KMS-11 (cell line): Measurements from ENCODE around the gene TCF12.

ENCODE experiments used
- H2AFZ ChIP-seq: fragments of 200-600 bp; sonication (generic); 2 replicates; pipeline ENCODE4 v1.6.1; 2016; ENCODE audit warnings: antibody characterized with exemption, mixed run types, low read depth
- H3K27ac ChIP-seq: fragments of 200-600 bp; sonication (generic); 2 replicates; pipeline ENCODE4 v1.6.1; 2016; ENCODE audit warnings: mild to moderate bottlenecking, mixed run types
- H3K27me3 ChIP-seq: fragments of 200-600 bp; sonication (generic); 2 replicates; pipeline ENCODE4 v1.6.1; 2017; ENCODE audit warnings: mild to moderate bottlenecking, low read depth, mixed run types, moderate library complexity; ENCODE audit not compliant: insufficient read depth
- H3K36me3 ChIP-seq: fragments of 200-600 bp; sonication (generic); 2 replicates; pipeline ENCODE4 v1.6.1; 2017; ENCODE audit warnings: mild to moderate bottlenecking, mixed run types; ENCODE audit not compliant: insufficient read depth
- H3K4me1 ChIP-seq: fragments of 200-600 bp; sonication (generic); 2 replicates; pipeline ENCODE4 v1.6.1; 2016; ENCODE audit warnings: mild to moderate bottlenecking, low read depth, mixed run types; ENCODE audit not compliant: poor library complexity, severe bottlenecking
- H3K4me2 ChIP-seq: fragments of 200-600 bp; sonication (generic); 2 replicates; pipeline ENCODE4 v1.7.0; 2016; ENCODE audit warnings: mild to moderate bottlenecking, mixed run types
- H3K4me3 ChIP-seq: fragments of 200-600 bp; sonication (generic); IDR thresholded peaks from 2 replicates; pipeline ENCODE4 v1.6.1; 2017; ENCODE audit warnings: low read depth, low read length, mixed read lengths; ENCODE audit not compliant: insufficient read depth
- H3K79me2 ChIP-seq: fragments of 200-600 bp; sonication (generic); 2 replicates; pipeline ENCODE4 v1.6.1; 2016; ENCODE audit warnings: low read depth, mixed run types; ENCODE audit not compliant: insufficient read depth
- H3K9ac ChIP-seq: fragments of 200-600 bp; sonication (generic); 2 replicates; pipeline ENCODE4 v1.6.1; 2016; ENCODE audit warnings: mild to moderate bottlenecking, mixed run types
- H4K20me1 ChIP-seq: fragments of 200-600 bp; sonication (generic); 2 replicates; pipeline ENCODE4 v1.6.1; 2016; ENCODE audit warnings: mild to moderate bottlenecking, mixed run types; ENCODE audit not compliant: insufficient read depth
- CTCF ChIP-seq: fragments of 200-600 bp; sonication (generic); conservative IDR thresholded peaks from 2 replicates; pipeline ENCODE4 v1.6.1; 2017; ENCODE audit warnings: low read depth, mild to moderate bottlenecking, antibody characterized with exemption, low read length, moderate library complexity, mixed read lengths

The TCF12 gene

GRCh38 chr15:57251308-57251707 is 332.9 kb downstream of the TCF12 start:
- no peak overlapping the region for H3K4me2 ChIP-seq
- H3K27me3 ChIP-seq, result no peaks in the 10 kb centered on the region
- H3K27ac ChIP-seq, result no peak overlapping the region
- TF ChIP-seq CTCF, result no peak
- H3K4me1 ChIP-seq, result no peaks in the 10 kb centered on the region
- no peak overlapping the region for H3K9ac ChIP-seq
- no peaks in the 10 kb centered on the region for H4K20me1 ChIP-seq
- no peak overlapping the region for H3K4me3 ChIP-seq
- H3K79me2 ChIP-seq, result no peaks in the 10 kb centered on the region
- H2AFZ ChIP-seq, result no peak overlapping the region
- no peaks in the 10 kb centered on the region for H3K36me3 ChIP-seq

- H3K4me3 ChIP-seq, result no peak overlapping the region
- H3K27me3 ChIP-seq, result no peaks in the 10 kb centered on the region
- H3K4me1 ChIP-seq, result no peaks in the 10 kb centered on the region
- no peaks in the 10 kb centered on the region for H4K20me1 ChIP-seq
- H2AFZ ChIP-seq, result no peak overlapping the region
- H3K27ac ChIP-seq, result no peak overlapping the region
- no peak for TF ChIP-seq CTCF
- H3K9ac ChIP-seq, result no peak overlapping the region
- H3K4me2 ChIP-seq, result no peak overlapping the region
- no peaks in the 10 kb centered on the region for H3K79me2 ChIP-seq
- no peaks in the 10 kb centered on the region for H3K36me3 ChIP-seq
These were observed 333.5 kb downstream of the TCF12 start for GRCh38 chr15:57251941-57252340.

- Histone ChIP-seq H3K79me2 (no peaks in the 10 kb centered on the region), H3K36me3 (no peaks in the 10 kb centered on the region), H3K27me3 (no peaks in the 10 kb centered on the region), H3K27ac (no peak overlapping the region), H3K4me2 (no peak overlapping the region), H4K20me1 (no peaks in the 10 kb centered on the region), H3K4me1 (no peaks in the 10 kb centered on the region), H3K9ac (no peak overlapping the region), H2AFZ (no peak overlapping the region), H3K4me3 (no peak overlapping the region)
- TF ChIP-seq CTCF, result no peak
These were observed 334.6 kb downstream of the TCF12 start for GRCh38 chr15:57253082-57253481.

DNA sequence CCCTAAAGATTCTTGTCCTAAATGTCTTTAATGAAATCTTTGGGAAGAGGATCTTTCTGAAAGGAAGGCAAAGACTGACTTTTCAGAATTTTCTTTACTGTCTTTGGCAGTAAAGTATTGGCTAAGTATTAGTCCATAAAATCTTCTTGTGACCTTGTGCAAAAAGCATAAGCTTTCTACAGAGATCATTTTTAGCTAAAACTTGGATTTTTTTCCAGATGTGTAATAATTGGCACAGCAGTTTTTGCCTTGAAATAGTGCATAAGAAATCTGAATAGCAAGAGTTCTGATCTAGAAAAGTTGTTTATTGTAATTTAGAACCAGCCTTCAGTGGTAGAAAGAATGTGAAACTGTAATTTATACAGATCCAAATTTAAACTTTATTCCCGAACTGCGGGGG is 335.1 kb downstream of the TCF12 start:
- Histone ChIP-seq H3K79me2 (no peaks in the 10 kb centered on the region), H4K20me1 (no peaks in the 10 kb centered on the region), H3K9ac (no peak overlapping the region), H3K4me2 (no peak overlapping the region), H3K4me1 (no peaks in the 10 kb centered on the region), H3K36me3 (no peaks in the 10 kb centered on the region), H3K27me3 (no peaks in the 10 kb centered on the region), H3K27ac (no peak overlapping the region), H2AFZ (no peak overlapping the region), H3K4me3 (no peak overlapping the region)
- TF ChIP-seq CTCF, result no peak
